NT2/D1 (cell line): ENCODE measurements around the gene DIAPH2.

Experiments used
- YY1 ChIP-seq: IDR thresholded peaks from 2 replicates; pipeline ENCODE4 v1.6.1; 2011; ENCODE audit not compliant: insufficient read length, insufficient read depth
- ZNF274 ChIP-seq: IDR thresholded peaks from 2 replicates; pipeline ENCODE4 v1.6.1; 2011; ENCODE audit warnings: mild to moderate bottlenecking, low read depth, low read length

DNA sequence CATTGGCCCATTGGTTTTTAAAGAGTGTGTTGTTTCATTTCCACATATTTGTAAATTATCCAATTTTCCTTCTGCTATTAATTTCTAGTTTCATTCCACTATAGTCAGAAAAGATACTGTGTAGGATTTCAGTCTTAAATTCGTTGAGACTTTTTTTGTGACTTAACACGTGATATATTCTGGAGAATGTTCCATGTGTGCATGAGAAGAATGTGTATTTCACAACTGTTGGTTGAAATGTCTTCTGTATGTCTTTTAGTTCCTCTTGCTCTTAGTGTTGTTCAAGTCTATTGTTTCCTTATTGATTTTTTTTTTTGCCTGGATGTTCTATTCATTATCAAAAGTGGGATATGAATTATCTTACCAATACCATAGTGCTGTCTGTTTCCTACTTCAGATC is 806.0 kb downstream of the DIAPH2 start:
- no peak for TF ChIP-seq YY1
- TF ChIP-seq ZNF274, result no peak
